Measurements from ENCODE around the gene FTO. TPM values are rescaled to one million over a fixed set of nuclear protein-coding genes. Genes with fewer than 3 reads are reported as not detected.

FTO gene
- total RNA-seq, 4 donors from 2014 or later: 102 to 138 (median 130) TPM

DNA sequence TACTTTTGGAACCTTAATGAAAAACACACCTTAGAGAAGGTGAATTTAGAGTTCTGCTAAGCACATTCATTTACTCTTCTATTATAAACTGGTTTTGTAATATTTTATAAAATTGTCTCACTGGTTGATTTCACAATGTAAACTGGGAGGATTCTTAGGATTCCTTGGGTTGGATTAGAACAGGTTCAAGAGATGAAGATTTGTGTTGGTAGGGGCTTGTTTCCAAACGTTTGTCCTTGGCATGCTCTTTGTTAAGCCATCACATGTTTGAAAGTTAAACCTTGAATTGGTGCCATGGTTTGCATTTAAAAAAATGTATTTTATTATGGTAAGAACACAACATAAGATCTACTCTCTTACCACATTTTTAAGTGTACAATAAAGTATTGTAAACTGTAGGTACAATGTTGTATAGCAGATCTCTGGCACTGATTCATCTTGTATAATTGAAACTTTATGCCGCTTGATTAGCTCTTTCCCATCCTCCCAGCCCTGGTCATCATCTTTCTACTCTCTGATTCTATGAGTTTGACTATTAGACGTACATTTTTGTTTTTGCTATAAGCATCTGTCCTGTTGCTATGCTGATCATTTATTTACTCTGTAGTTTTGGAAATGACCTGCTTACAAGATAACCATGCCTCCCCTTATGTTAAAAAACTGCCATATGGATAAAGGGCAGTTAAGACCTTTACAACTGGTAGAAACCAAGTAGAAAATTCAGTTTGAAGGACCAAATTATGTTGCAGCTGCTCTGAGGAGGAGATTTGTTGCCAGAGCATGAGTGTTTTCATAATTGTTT lies 9.6 kb downstream of the FTO start:
- Histone ChIP-seq H3K27ac (peak overlapping the region in 1 of 4 donors; percentile 7), H3K9me3 (no peaks in the 10 kb centered on the region), H3K4me1 (peaks cover 4 to 59% (median 4%) of the 10 kb centered on the region in 3 donors), H3K27me3 (no peaks in the 10 kb centered on the region), H3K4me3 (no peak overlapping the region), H3K36me3 (no peaks in the 10 kb centered on the region)
- TF ChIP-seq EP300 (IDR thresholded peaks at IDR 0.05): no peak
- no peak for ATAC-seq
- 45 to 59% methylated on average over 2 to 3 of the region's 3 CpGs for WGBS, 2 donors (ENCODE audit: low coverage in 1 of 2)

DNA sequence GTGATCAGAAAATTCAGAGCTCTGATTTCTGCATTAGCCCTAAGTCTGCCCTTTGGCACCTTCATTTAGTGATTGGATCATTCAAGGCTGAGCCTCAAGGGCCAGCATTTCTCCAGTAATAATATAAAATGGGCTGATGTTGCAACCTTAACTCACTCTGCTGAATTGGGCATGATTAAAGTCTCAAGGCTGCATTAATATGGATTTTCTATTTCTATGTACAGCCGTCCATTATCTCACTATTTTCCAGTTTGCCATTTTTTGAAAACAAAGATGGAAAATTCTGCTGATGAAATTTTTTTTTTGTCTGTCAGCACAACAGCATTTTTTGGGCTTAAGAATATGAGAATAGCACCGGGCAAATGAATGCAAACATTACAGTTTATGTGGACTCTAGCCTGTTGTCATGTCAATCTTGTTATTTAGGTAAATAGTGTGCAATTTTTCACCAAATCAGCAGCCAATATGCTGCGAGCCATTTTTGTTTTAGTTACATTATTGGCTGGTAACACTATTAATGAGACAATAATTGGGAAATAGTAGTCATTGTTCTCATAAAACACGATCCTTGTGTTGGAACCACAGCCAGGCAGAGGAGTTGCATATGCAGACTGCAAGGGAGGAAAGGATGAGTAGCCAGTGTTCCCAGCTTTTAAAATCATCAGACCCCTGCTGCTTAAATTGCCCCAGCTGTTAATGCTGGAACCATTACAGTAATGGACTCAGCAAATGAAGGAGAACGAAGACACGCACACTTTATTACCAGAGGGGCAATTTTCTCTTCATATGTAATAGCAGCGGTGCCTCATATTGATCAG lies 10.5 kb downstream of the FTO start:
- WGBS, 2 donors (ENCODE audit: low coverage in 1 of 2): 49 to 53% methylated on average over 7 of the region's 7 CpGs
- no peaks in the 10 kb centered on the region for H3K9me3 ChIP-seq
- TF ChIP-seq POLR2A (IDR thresholded peaks at IDR 0.05) (no peak), EP300 (IDR thresholded peaks at IDR 0.05) (no peak), POLR2AphosphoS5 (IDR thresholded peaks at IDR 0.05) (no peak)
- TF ChIP-seq, protein P1, sequence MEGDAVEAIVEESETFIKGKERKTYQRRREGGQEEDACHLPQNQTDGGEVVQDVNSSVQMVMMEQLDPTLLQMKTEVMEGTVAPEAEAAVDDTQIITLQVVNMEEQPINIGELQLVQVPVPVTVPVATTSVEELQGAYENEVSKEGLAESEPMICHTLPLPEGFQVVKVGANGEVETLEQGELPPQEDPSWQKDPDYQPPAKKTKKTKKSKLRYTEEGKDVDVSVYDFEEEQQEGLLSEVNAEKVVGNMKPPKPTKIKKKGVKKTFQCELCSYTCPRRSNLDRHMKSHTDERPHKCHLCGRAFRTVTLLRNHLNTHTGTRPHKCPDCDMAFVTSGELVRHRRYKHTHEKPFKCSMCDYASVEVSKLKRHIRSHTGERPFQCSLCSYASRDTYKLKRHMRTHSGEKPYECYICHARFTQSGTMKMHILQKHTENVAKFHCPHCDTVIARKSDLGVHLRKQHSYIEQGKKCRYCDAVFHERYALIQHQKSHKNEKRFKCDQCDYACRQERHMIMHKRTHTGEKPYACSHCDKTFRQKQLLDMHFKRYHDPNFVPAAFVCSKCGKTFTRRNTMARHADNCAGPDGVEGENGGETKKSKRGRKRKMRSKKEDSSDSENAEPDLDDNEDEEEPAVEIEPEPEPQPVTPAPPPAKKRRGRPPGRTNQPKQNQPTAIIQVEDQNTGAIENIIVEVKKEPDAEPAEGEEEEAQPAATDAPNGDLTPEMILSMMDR (IDR thresholded peaks at IDR 0.05): no peak
- ATAC-seq: no peak
- peak overlapping the region in 1 of 4 donors; percentile 7 for H3K27ac ChIP-seq
- peaks cover 4 to 59% (median 4%) of the 10 kb centered on the region in 3 donors for H3K4me1 ChIP-seq
- no peaks in the 10 kb centered on the region for H3K36me3 ChIP-seq
- no peaks in the 10 kb centered on the region for H3K27me3 ChIP-seq
- H3K4me3 ChIP-seq: no peak overlapping the region

DNA sequence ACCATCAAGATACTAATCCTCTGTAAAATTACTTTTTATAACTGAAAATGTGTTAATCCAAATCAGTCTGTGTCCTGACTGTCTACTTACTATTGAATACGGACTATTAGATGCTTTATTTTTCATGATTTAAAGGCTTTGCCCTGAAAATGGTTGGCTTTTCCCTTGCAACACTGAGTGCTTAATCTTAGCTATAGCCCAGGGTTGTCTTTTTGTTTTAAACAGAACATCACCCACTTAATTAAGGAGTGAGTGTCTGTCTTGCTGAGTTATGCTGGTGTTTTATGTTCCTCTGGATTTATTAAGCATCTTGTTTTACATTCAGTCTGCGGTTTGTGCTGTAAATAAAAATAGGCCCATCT lies 11.0 kb downstream of the FTO start:
- 67 to 80% methylated on average over 2 of the region's 2 CpGs for WGBS, 2 donors (ENCODE audit: low coverage in 1 of 2)
- H3K27ac ChIP-seq: no peak overlapping the region
- no peak for TF ChIP-seq POLR2AphosphoS5 (IDR thresholded peaks at IDR 0.05)
- no peak for TF ChIP-seq EP300 (IDR thresholded peaks at IDR 0.05)
- TF ChIP-seq POLR2A (IDR thresholded peaks at IDR 0.05): no peak
- TF ChIP-seq, protein P1 (IDR thresholded peaks at IDR 0.05): no peak
- no peak for ATAC-seq
- H3K4me1 ChIP-seq: peaks cover 4 to 62% (median 4%) of the 10 kb centered on the region in 3 donors
- no peaks in the 10 kb centered on the region for H3K27me3 ChIP-seq
- no peaks in the 10 kb centered on the region for H3K9me3 ChIP-seq
- no peak overlapping the region for H3K4me3 ChIP-seq
- no peaks in the 10 kb centered on the region for H3K36me3 ChIP-seq

DNA sequence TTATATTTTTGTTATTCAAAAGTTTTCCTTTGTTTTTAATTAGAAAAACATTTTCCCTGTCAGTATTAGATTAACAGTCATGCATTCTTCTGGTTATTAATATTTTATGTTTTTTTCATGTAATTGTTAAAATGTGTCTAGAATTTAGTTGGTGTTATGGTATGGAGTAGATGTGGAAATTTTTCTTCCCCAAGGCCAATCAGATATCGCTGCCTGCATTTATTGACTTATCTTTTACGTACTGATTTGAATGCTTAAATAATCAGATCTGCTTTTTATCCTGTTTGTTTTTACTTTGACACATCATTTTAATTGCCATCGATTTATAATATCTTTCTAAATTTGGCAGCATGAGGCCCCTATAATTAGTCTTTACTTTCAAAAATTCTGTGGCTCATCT lies 13.6 kb downstream of the FTO start:
- H3K27ac ChIP-seq: no peak overlapping the region
- 93 to 94% methylated on average over 3 of the region's 3 CpGs for WGBS, 2 donors (ENCODE audit: low coverage in 1 of 2)
- no peaks in the 10 kb centered on the region for H3K9me3 ChIP-seq
- TF ChIP-seq, protein P1 (IDR thresholded peaks at IDR 0.05): no peak
- TF ChIP-seq EP300 (IDR thresholded peaks at IDR 0.05) (no peak), POLR2AphosphoS5 (IDR thresholded peaks at IDR 0.05) (no peak), POLR2A (IDR thresholded peaks at IDR 0.05) (no peak)
- no peak overlapping the region for H3K4me3 ChIP-seq
- H3K4me1 ChIP-seq: peaks cover 4 to 49% (median 4%) of the 10 kb centered on the region in 3 donors
- no peaks in the 10 kb centered on the region for H3K27me3 ChIP-seq
- no peaks in the 10 kb centered on the region for H3K36me3 ChIP-seq
- no peak for ATAC-seq

DNA sequence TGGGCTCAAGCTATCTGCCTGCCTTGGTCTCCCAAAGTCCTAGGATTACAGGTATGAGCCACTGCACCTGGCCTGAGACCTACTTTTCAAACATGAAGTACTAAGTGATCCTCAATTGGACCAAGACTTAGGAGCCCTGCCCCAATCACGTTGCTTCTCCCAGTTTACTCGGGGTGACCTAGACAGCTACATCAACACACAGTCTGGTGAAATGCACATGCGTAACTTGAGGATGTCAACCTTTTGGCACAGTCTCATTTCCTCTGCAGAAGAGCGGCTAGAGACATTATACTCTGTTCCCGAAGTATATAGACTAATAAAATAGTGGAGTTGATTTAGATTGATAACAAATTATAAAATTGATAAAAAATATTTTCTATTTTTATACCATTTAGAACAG lies 17.1 kb downstream of the FTO start:
- Histone ChIP-seq H3K4me1 (peaks cover 0 to 14% (median 0%) of the 10 kb centered on the region in 3 donors), H3K36me3 (no peaks in the 10 kb centered on the region), H3K27me3 (no peaks in the 10 kb centered on the region), H3K4me3 (no peak overlapping the region), H3K9me3 (no peaks in the 10 kb centered on the region), H3K27ac (no peak overlapping the region)
- ATAC-seq: no peak
- WGBS, 2 donors (ENCODE audit: low coverage in 1 of 2): 89 to 100% methylated on average over 3 to 5 of the region's 5 CpGs
- TF ChIP-seq POLR2A (IDR thresholded peaks at IDR 0.05): no peak
- no peak for TF ChIP-seq EP300 (IDR thresholded peaks at IDR 0.05)
- TF ChIP-seq POLR2AphosphoS5 (IDR thresholded peaks at IDR 0.05): no peak
- TF ChIP-seq, protein P1 (IDR thresholded peaks at IDR 0.05): no peak
